ENCODE data around the gene PTPRK.

PTPRK gene

DNA sequence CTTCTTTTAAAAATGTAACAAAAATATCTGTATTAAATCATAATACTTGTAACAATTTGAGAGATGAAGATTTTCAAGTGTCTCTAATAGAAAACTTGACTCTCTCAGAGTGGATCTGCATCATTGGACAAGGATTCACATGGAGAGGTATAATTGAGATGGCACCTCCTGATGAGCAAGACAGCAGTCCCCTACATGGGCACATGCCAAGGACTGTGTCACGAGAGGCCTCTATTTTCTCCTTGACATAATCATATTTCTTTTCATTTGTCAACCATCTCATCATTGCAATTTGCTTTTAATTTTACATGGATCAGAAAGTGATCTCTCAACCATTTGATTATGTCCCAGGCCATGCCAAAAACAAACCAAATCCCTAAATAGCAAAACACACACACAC lies 412.7 kb downstream of the PTPRK start:
- WGBS (ENCODE audit: insufficient coverage, insufficient read length): no CpG with 5 or more reads among the region's 1 CpG

DNA sequence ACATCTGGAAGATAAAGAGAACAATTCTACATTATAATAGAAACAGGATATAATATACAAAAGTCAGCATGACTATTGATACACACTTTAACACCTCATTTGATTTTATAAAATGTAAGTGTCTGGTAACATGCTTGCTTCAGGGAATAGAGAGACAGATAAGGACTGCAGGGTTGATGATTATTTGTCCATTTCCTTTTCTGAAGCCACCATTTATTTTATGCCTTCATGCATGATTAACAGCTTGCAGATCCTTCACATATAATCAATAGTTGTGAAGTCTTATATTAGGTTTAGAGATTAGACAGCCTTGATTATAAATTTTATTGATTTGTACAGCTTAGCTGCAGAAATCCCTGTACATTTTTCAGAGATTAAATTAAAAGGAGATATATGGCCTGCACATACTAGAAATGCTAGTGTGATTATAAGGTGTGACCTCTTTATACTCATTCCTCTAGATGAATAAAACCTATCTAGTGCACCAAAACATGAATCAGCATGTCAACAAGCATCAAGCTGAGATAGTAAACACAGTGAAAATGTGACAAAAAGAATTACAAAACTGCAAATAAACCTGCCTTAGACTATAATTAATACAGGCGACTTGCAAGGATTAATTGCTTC lies 420.7 kb downstream of the PTPRK start:
- no peak overlapping the region for H3K4me3 ChIP-seq (ENCODE audit: low read length)
- H3K27me3 ChIP-seq (ENCODE audit: control insufficient read depth, insufficient read depth, low read length): no peaks in the 10 kb centered on the region
- WGBS (ENCODE audit: insufficient coverage, insufficient read length): no CpG with 5 or more reads among the region's 1 CpG
- no peaks in the 10 kb centered on the region for H3K9me3 ChIP-seq (ENCODE audit: control insufficient read depth, insufficient read depth, low read length)
- no peak for DNase-seq (ENCODE audit: low read depth, low spot score)
- H3K36me3 ChIP-seq (ENCODE audit: control insufficient read depth, insufficient read depth, low read length): no peaks in the 10 kb centered on the region
- 0 out of 2 replicates have a peak, but pooled peaks cover 2% of the 10 kb centered on the region for H3K4me1 ChIP-seq (ENCODE audit: control insufficient read depth, insufficient read depth, low read length)
- H3K27ac ChIP-seq (ENCODE audit: low read length): no peak overlapping the region

More for the DNA sequence above, 412.7 kb downstream of the PTPRK start:
- no peaks in the 10 kb centered on the region for H3K9me3 ChIP-seq (ENCODE audit: control insufficient read depth, insufficient read depth, low read length)
- H3K36me3 ChIP-seq (ENCODE audit: control insufficient read depth, insufficient read depth, low read length): no peaks in the 10 kb centered on the region
- no peak overlapping the region for H3K4me3 ChIP-seq (ENCODE audit: low read length)
- H3K27me3 ChIP-seq (ENCODE audit: control insufficient read depth, insufficient read depth, low read length): no peaks in the 10 kb centered on the region
- H3K27ac ChIP-seq (ENCODE audit: low read length): no peak overlapping the region
- H3K4me1 ChIP-seq (ENCODE audit: control insufficient read depth, insufficient read depth, low read length): 0 out of 2 replicates have a peak, but pooled peaks cover 2% of the 10 kb centered on the region
- no peak for DNase-seq (ENCODE audit: low read depth, low spot score)

DNA sequence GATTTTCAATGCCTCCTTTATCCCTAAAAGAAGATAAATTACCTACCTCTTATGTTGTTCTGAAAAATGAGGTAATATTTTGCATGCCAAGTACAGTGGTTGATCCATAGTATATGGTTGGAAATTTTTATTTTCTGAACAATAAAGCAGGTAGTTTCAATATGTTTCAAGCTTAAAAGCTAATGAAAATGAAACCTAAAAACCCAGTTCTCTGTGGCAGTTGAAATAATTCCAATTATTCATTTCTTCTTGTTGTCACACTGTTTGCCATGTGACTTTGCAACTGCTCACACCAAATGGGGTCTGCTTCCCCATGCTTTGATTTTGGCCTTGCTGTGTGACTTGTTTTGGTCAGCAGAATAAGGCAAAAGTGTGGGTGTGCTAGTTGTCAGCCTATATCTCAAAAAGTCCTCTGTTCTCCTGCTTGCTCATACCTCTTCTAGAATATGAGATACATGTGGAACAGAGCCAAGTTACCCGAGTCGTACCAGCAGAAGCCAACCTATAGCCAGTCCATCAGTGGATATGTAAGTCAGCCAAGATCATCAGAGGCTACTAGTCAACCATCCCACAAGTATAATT lies 422.3 kb downstream of the PTPRK start:
- no peak for DNase-seq (ENCODE audit: low read depth, low spot score)
- no peaks in the 10 kb centered on the region for H3K27me3 ChIP-seq (ENCODE audit: control insufficient read depth, insufficient read depth, low read length)
- WGBS (ENCODE audit: insufficient coverage, insufficient read length): no CpG with 5 or more reads among the region's 2 CpGs

DNA sequence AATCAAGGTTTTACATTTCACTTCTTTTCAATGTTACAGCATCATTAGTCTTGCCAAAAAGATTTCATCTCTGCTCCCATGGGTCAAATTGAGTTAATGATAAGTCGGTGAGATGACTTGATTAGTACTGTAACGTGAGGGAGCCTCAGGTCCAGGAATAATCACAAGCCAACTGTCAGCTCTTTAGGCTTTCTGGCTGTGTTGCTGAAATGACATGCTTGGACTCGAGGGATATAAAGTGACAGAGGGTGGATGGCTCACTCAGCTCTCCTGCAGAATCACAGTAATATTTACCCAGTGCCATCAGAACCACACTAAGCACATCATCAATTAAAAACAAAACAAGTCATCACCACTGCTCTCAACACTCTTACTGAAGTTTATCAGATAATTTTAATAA lies 423.4 kb downstream of the PTPRK start:
- no CpG with 5 or more reads among the region's 3 CpGs for WGBS (ENCODE audit: insufficient coverage, insufficient read length)
- Histone ChIP-seq H3K27ac (ENCODE audit: low read length) (no peak overlapping the region), H3K27me3 (ENCODE audit: control insufficient read depth, insufficient read depth, low read length) (no peaks in the 10 kb centered on the region), H3K9me3 (ENCODE audit: control insufficient read depth, insufficient read depth, low read length) (no peaks in the 10 kb centered on the region), H3K36me3 (ENCODE audit: control insufficient read depth, insufficient read depth, low read length) (no peaks in the 10 kb centered on the region), H3K4me3 (ENCODE audit: low read length) (no peak overlapping the region), H3K4me1 (ENCODE audit: control insufficient read depth, insufficient read depth, low read length) (no peaks in the 10 kb centered on the region)
- no peak for DNase-seq (ENCODE audit: low read depth, low spot score)

More for the DNA sequence above, 422.3 kb downstream of the PTPRK start:
- Histone ChIP-seq H3K36me3 (ENCODE audit: control insufficient read depth, insufficient read depth, low read length) (no peaks in the 10 kb centered on the region), H3K4me1 (ENCODE audit: control insufficient read depth, insufficient read depth, low read length) (no peaks in the 10 kb centered on the region), H3K9me3 (ENCODE audit: control insufficient read depth, insufficient read depth, low read length) (no peaks in the 10 kb centered on the region), H3K4me3 (ENCODE audit: low read length) (no peak overlapping the region), H3K27ac (ENCODE audit: low read length) (no peak overlapping the region)

DNA sequence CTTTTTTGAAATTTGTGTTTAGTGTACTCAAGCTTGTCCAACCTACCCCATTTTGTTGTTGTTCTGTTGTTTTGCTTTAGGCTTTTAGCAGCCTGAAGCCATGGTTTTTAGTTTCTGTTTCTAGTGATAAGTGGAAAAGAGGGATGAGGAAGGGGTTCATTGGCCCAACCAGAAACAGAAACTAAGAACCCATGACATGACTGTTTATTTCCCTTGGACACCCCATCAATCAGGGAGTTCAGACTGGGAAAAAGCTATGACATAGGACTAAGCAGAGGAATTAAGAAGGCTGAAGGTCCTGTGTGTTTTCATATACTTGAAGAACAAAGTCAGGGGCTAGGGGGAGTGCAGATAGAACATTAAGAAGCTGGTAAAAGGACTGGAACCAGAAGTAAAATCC lies 425.0 kb downstream of the PTPRK start:
- no peak overlapping the region for H3K4me3 ChIP-seq (ENCODE audit: low read length)
- no peak overlapping the region for H3K27ac ChIP-seq (ENCODE audit: low read length)
- H3K27me3 ChIP-seq (ENCODE audit: control insufficient read depth, insufficient read depth, low read length): no peaks in the 10 kb centered on the region
- DNase-seq (ENCODE audit: low read depth, low spot score): no peak
- H3K4me1 ChIP-seq (ENCODE audit: control insufficient read depth, insufficient read depth, low read length): no peaks in the 10 kb centered on the region
- no peaks in the 10 kb centered on the region for H3K36me3 ChIP-seq (ENCODE audit: control insufficient read depth, insufficient read depth, low read length)
- no peaks in the 10 kb centered on the region for H3K9me3 ChIP-seq (ENCODE audit: control insufficient read depth, insufficient read depth, low read length)

DNA sequence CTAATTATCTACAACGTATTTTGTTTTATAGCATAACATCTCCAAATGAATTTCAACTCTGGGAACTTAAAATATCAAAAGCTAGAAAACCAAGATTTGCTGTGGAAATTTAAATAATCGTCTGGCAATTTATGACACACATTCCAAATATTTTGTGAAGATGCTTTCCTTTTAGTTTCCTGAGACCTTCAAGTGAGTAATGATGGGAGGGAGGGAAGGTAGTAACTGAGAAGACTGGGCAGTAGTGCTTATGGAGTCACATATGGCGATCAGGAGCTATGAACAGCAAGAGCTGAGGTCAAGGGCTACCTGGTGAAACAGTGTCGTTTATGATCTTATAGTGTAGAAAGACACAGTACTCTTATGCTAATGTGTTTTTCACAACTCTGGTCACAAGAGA lies 441.4 kb downstream of the PTPRK start:
- Histone ChIP-seq H3K36me3 (ENCODE audit: control insufficient read depth, insufficient read depth, low read length) (no peaks in the 10 kb centered on the region), H3K27ac (ENCODE audit: low read length) (no peak overlapping the region), H3K4me3 (ENCODE audit: low read length) (no peak overlapping the region), H3K4me1 (ENCODE audit: control insufficient read depth, insufficient read depth, low read length) (no peaks in the 10 kb centered on the region), H3K27me3 (ENCODE audit: control insufficient read depth, insufficient read depth, low read length) (no peaks in the 10 kb centered on the region), H3K9me3 (ENCODE audit: control insufficient read depth, insufficient read depth, low read length) (no peaks in the 10 kb centered on the region)
- WGBS (ENCODE audit: insufficient coverage, insufficient read length): no CpG with 5 or more reads among the region's 4 CpGs
- DNase-seq (ENCODE audit: low read depth, low spot score): no peak

DNA sequence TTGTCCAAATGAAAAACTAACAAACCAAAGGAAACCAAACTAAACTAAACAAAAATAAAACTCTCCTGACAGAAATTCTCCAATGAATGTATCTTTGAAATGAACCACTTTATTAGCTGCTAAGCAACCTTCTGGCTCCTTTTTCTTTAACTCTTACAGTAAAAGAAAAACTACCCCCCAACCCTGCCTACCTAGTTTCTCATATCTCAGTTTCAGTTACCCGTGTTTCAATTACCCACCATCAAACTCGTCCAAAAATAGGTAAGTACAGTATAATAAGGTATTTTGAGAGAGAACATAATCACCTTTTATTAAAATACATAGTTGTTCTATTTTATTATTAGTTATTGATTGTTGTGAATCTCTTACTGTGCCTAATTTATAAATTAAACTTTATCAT lies 442.1 kb downstream of the PTPRK start:
- Histone ChIP-seq H3K4me1 (ENCODE audit: control insufficient read depth, insufficient read depth, low read length) (no peaks in the 10 kb centered on the region), H3K9me3 (ENCODE audit: control insufficient read depth, insufficient read depth, low read length) (no peaks in the 10 kb centered on the region), H3K27me3 (ENCODE audit: control insufficient read depth, insufficient read depth, low read length) (no peaks in the 10 kb centered on the region), H3K4me3 (ENCODE audit: low read length) (no peak overlapping the region), H3K27ac (ENCODE audit: low read length) (no peak overlapping the region), H3K36me3 (ENCODE audit: control insufficient read depth, insufficient read depth, low read length) (no peaks in the 10 kb centered on the region)
- DNase-seq (ENCODE audit: low read depth, low spot score): no peak
- WGBS (ENCODE audit: insufficient coverage, insufficient read length): no CpG with 5 or more reads among the region's 2 CpGs

DNA sequence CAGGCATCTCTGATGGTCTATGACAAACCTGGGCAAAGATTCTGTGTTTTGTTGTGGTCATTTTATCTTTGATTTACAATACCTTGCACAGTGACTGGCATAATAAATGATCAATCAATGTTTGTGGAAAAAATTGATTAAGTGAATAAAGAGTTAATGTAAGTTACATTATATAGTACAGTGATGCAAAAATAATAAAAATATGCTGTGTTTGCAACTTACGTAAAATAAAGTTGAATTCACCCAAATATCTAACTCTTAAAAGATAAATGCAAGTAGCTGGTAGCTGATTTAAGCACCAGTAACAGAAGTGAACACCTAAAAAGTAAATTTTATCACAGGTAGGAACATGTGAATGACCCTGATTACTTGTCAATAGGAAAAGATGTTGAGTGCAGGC lies 443.6 kb downstream of the PTPRK start:
- Histone ChIP-seq H3K9me3 (ENCODE audit: control insufficient read depth, insufficient read depth, low read length) (no peaks in the 10 kb centered on the region), H3K4me3 (ENCODE audit: low read length) (no peak overlapping the region), H3K27ac (ENCODE audit: low read length) (no peak overlapping the region), H3K36me3 (ENCODE audit: control insufficient read depth, insufficient read depth, low read length) (no peaks in the 10 kb centered on the region), H3K4me1 (ENCODE audit: control insufficient read depth, insufficient read depth, low read length) (no peaks in the 10 kb centered on the region), H3K27me3 (ENCODE audit: control insufficient read depth, insufficient read depth, low read length) (no peaks in the 10 kb centered on the region)
- DNase-seq (ENCODE audit: low read depth, low spot score): no peak
- no CpG with 5 or more reads among the region's 1 CpG for WGBS (ENCODE audit: insufficient coverage, insufficient read length)

DNA sequence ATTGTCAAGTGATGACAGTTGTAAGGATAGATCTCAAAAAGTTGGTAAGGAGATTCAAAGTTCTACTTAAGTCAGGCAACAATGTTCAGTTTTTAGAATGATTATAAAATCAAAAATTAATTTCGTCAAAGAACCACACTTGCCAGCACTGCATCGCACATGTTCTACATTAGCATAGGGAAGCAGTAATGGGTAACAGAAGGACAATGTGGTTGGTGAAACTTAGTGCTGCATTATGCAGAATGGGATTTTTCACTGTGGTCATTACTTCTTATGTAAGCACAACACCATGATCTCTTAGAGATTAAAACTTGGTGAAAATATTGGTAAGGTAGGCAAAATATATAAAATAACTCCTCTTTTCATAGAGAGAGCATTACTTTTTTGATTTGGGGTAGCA lies 445.8 kb downstream of the PTPRK start:
- no peaks in the 10 kb centered on the region for H3K27me3 ChIP-seq (ENCODE audit: control insufficient read depth, insufficient read depth, low read length)
- no peaks in the 10 kb centered on the region for H3K4me1 ChIP-seq (ENCODE audit: control insufficient read depth, insufficient read depth, low read length)
- no CpG with 5 or more reads among the region's 2 CpGs for WGBS (ENCODE audit: insufficient coverage, insufficient read length)
- no peak overlapping the region for H3K4me3 ChIP-seq (ENCODE audit: low read length)
- no peaks in the 10 kb centered on the region for H3K36me3 ChIP-seq (ENCODE audit: control insufficient read depth, insufficient read depth, low read length)
- H3K27ac ChIP-seq (ENCODE audit: low read length): no peak overlapping the region
- no peaks in the 10 kb centered on the region for H3K9me3 ChIP-seq (ENCODE audit: control insufficient read depth, insufficient read depth, low read length)
- no peak for DNase-seq (ENCODE audit: low read depth, low spot score)

DNA sequence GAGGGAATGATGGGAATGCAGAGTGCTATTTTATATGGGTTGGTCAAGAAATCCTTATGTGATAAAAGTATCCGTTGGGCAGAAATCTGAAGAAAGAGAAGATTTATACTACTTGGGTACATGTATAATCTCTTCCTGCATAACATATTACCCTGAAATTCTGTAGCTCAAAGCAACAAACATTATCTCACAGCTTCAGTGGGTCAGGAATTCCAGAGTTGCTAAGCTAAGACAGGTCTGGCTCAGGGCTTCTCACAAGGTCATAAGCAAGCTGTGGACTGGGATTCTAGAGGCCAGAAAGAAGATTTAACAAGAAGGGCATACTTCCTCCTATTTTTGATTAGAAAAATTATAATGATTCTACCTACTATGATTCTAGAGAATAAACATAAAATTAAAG lies 447.0 kb downstream of the PTPRK start:
- Histone ChIP-seq H3K9me3 (ENCODE audit: control insufficient read depth, insufficient read depth, low read length) (no peaks in the 10 kb centered on the region), H3K27me3 (ENCODE audit: control insufficient read depth, insufficient read depth, low read length) (no peaks in the 10 kb centered on the region), H3K4me3 (ENCODE audit: low read length) (no peak overlapping the region), H3K36me3 (ENCODE audit: control insufficient read depth, insufficient read depth, low read length) (no peaks in the 10 kb centered on the region), H3K4me1 (ENCODE audit: control insufficient read depth, insufficient read depth, low read length) (no peaks in the 10 kb centered on the region), H3K27ac (ENCODE audit: low read length) (no peak overlapping the region)
- DNase-seq (ENCODE audit: low read depth, low spot score): no peak
- no CpG with 5 or more reads among the region's 1 CpG for WGBS (ENCODE audit: insufficient coverage, insufficient read length)

DNA sequence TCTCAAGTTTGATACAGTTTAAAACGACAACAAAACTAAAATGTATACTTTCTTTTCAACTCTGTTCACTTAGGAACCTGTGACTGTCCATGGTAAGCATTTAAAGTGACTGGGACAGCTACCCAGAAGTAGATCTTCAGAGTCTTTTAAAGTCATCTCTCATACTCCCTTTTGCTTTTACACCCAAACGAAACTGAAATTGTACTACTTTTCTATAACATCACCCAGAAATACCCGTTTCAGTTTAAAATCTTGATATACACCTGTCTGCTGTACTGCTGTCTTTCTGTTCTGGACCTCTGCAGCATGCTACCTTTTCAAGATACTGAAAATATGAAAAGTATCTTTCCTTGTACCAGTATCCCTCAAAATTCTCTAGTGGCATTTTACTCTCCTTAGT lies 449.2 kb downstream of the PTPRK start:
- H3K27ac ChIP-seq (ENCODE audit: low read length): no peak overlapping the region
- no peak overlapping the region for H3K4me3 ChIP-seq (ENCODE audit: low read length)
- no peaks in the 10 kb centered on the region for H3K27me3 ChIP-seq (ENCODE audit: control insufficient read depth, insufficient read depth, low read length)
- H3K36me3 ChIP-seq (ENCODE audit: control insufficient read depth, insufficient read depth, low read length): no peaks in the 10 kb centered on the region
- no CpG with 5 or more reads among the region's 3 CpGs for WGBS (ENCODE audit: insufficient coverage, insufficient read length)
- no peaks in the 10 kb centered on the region for H3K9me3 ChIP-seq (ENCODE audit: control insufficient read depth, insufficient read depth, low read length)
- no peaks in the 10 kb centered on the region for H3K4me1 ChIP-seq (ENCODE audit: control insufficient read depth, insufficient read depth, low read length)
- DNase-seq (ENCODE audit: low read depth, low spot score): no peak
